NCI-H1417 treated with DMSO at 0.1 percent for 48 hours (cell line): Measurements from ENCODE around the gene C9orf40.

ENCODE experiments used
- DNase-seq: peaks from one replicate; lab custom pipeline; 2025; lab: John Stamatoyannopoulos, UW

C9orf40 gene

GRCh38 chr9:74952201-74953151, at the start of gene C9orf40:
Gene C9orf40, minus strand, starts transcription at chr9:74952912. Its CDS starts 301 bp downstream, at chr9:74952611.
- peak; percentile 78 for DNase-seq

- peak; percentile 13 for DNase-seq
Measured at GRCh38 chr9:75001719-75002421, 49.2 kb upstream of the C9orf40 start.

GRCh38 chr9:75000835-75001234, 48.1 kb upstream of the C9orf40 start:
- no peak for DNase-seq

- no peak for DNase-seq
Measured at GRCh38 chr9:74985041-74985440, 32.3 kb upstream of the C9orf40 start.

- DNase-seq, result no peak
Measured at GRCh38 chr9:74983709-74984108, 31.0 kb upstream of the C9orf40 start.

- DNase-seq, result no peak
Measured at GRCh38 chr9:74979844-74980243, 27.1 kb upstream of the C9orf40 start.

- DNase-seq, result no peak
Measured at GRCh38 chr9:74977287-74977686, 24.6 kb upstream of the C9orf40 start.

GRCh38 chr9:74975538-74975937, 22.8 kb upstream of the C9orf40 start:
- DNase-seq, result no peak

GRCh38 chr9:74974558-74974957, 21.8 kb upstream of the C9orf40 start:
- no peak for DNase-seq

- DNase-seq, result no peak
Measured at GRCh38 chr9:74973714-74974113, 21.0 kb upstream of the C9orf40 start.

- DNase-seq, result no peak
Measured at GRCh38 chr9:74963056-74963455, 10.3 kb upstream of the C9orf40 start.

- no peak for DNase-seq
Measured at GRCh38 chr9:74961496-74961895, 8.8 kb upstream of the C9orf40 start.

GRCh38 chr9:74960561-74960960, 7.8 kb upstream of the C9orf40 start:
- no peak for DNase-seq

- no peak for DNase-seq
Measured at GRCh38 chr9:74958587-74958986, 5.9 kb upstream of the C9orf40 start.

- DNase-seq, result no peak
Measured at GRCh38 chr9:74953235-74953751, 581 bp upstream of the C9orf40 start.

- no peak for DNase-seq
Measured at GRCh38 chr9:74951725-74952151, 974 bp downstream of the C9orf40 start.

GRCh38 chr9:74951107-74951720, 1.5 kb downstream of the C9orf40 start:
- DNase-seq, result no peak

GRCh38 chr9:74949859-74950855, 2.6 kb downstream of the C9orf40 start:
- DNase-seq, result no peak

GRCh38 chr9:74948937-74949336, 3.8 kb downstream of the C9orf40 start:
- DNase-seq, result no peak

GRCh38 chr9:74946686-74947085, 6.0 kb downstream of the C9orf40 start:
- DNase-seq, result no peak

GRCh38 chr9:74942801-74943200, 9.9 kb downstream of the C9orf40 start:
- DNase-seq, result no peak
